Vagina (tissue), 2 donors: Measurements from ENCODE around the gene ACTL10. TPM values are rescaled to one million over a fixed set of nuclear protein-coding genes. Genes with fewer than 3 reads are reported as not detected.

ENCODE experiments used
- DNase-seq, 2 donors: peaks; one replicate each; pipeline ENCODE4 v3.0.0-alpha.2; 2017; ENCODE audit errors: extremely low spot score in 2 of 2
- H3K27ac ChIP-seq: fragments of 200-600 bp; sonication (generic); one replicate; pipeline ENCODE4 v1.5.1; 2019
- H3K27me3 ChIP-seq: fragments of 200-600 bp; sonication (generic); one replicate; pipeline ENCODE4 v1.5.1; 2019
- H3K36me3 ChIP-seq, 2 donors: fragments of 200-600 bp; sonication (generic); one replicate each; pipeline ENCODE4 v1.5.1; 2017 to 2019
- H3K4me1 ChIP-seq: fragments of 200-600 bp; sonication (generic); one replicate; pipeline ENCODE4 v1.5.1; 2019
- H3K4me3 ChIP-seq, 2 donors: fragments of 200-600 bp; sonication (generic); 1 replicate in 1 of 2; 2 replicates in 1 of 2; pipeline ENCODE4 v1.5.1; 2016 to 2019
- H3K9me3 ChIP-seq: fragments of 200-600 bp; sonication (generic); one replicate; pipeline ENCODE4 v1.5.1; 2019
- CTCF ChIP-seq, 3 experiments: fragments of 450-650 bp in 2 of 3; fragments of 200-600 bp in 1 of 3; sonication (generic) in 1 of 3; IDR thresholded peaks; one replicate each; pipeline ENCODE4 v1.5.1; 2017 to 2019; ENCODE audit warnings: antibody characterized with exemption in 3 of 3, mild to moderate bottlenecking in 2 of 3, moderate library complexity in 2 of 3
- POLR2A ChIP-seq, 2 donors: fragments of 450-650 bp; IDR thresholded peaks; one replicate each; pipeline ENCODE4 v1.6.1; 2017; ENCODE audit warnings: antibody characterized with exemption in 2 of 2, mild to moderate bottlenecking in 2 of 2, moderate library complexity in 2 of 2
- POLR2AphosphoS5 ChIP-seq, 2 donors: sonication (generic); formaldehyde crosslinking; IDR thresholded peaks; one replicate each; pipeline ENCODE4 v1.9.0; 2017; ENCODE audit warnings: antibody characterized with exemption in 2 of 2, mild to moderate bottlenecking in 2 of 2, low read depth in 1 of 2; ENCODE audit not compliant: insufficient read depth in 1 of 2
- intact Hi-C: fragments of 100-400 bp; cut with DNase I; formaldehyde crosslinking; loops from one replicate; pipeline ENCODE4 v1.15.1; 2023
- total RNA-seq: library from RNA; depleted of rRNA; stranded (reverse); fragments of >200 nt; gene quantifications from one replicate; pipeline ENCODE4 v1.2.3, GENCODE V29; 2016

The ACTL10 gene
- total RNA-seq, 1 donor from 2014 or later: 1.5 TPM

GRCh38 chr20:33635341-33635740 is 31.4 kb upstream of the ACTL10 start:
- no peaks in the 10 kb centered on the region for H3K4me1 ChIP-seq
- no peak for TF ChIP-seq POLR2AphosphoS5 (IDR thresholded peaks at IDR 0.05; ENCODE audit: insufficient read depth in 1 of 2, low read depth in 1 of 2)
- TF ChIP-seq CTCF (IDR thresholded peaks at IDR 0.05): no peak
- TF ChIP-seq POLR2A (IDR thresholded peaks at IDR 0.05): no peak
- H3K4me3 ChIP-seq: no peak overlapping the region
- H3K36me3 ChIP-seq: peaks cover 0 to 55% of the 10 kb centered on the region in 2 donors
- no peaks in the 10 kb centered on the region for H3K27me3 ChIP-seq
- no peak for DNase-seq
- no peaks in the 10 kb centered on the region for H3K9me3 ChIP-seq
- intact Hi-C loops: no loop called here
- H3K27ac ChIP-seq: no peak overlapping the region

- no peaks in the 10 kb centered on the region for H3K4me1 ChIP-seq
- no peak for DNase-seq
- peaks cover 0 to 58% of the 10 kb centered on the region in 2 donors for H3K36me3 ChIP-seq
- no peak overlapping the region for H3K27ac ChIP-seq
- intact Hi-C loops: no loop called here
- H3K4me3 ChIP-seq: no peak overlapping the region
- no peaks in the 10 kb centered on the region for H3K27me3 ChIP-seq
- no peak for TF ChIP-seq CTCF (IDR thresholded peaks at IDR 0.05)
- TF ChIP-seq POLR2AphosphoS5 (IDR thresholded peaks at IDR 0.05; ENCODE audit: insufficient read depth in 1 of 2, low read depth in 1 of 2): no peak
- TF ChIP-seq POLR2A (IDR thresholded peaks at IDR 0.05): no peak
- no peaks in the 10 kb centered on the region for H3K9me3 ChIP-seq
Measured at GRCh38 chr20:33636776-33637175, 30.0 kb upstream of the ACTL10 start.

- intact Hi-C loops: no loop called here
- Histone ChIP-seq H3K36me3 (peaks cover 0 to 61% of the 10 kb centered on the region in 2 donors), H3K9me3 (no peaks in the 10 kb centered on the region), H3K4me1 (no peaks in the 10 kb centered on the region), H3K4me3 (no peak overlapping the region), H3K27ac (no peak overlapping the region), H3K27me3 (no peaks in the 10 kb centered on the region)
- TF ChIP-seq CTCF (IDR thresholded peaks at IDR 0.05) (no peak), POLR2AphosphoS5 (IDR thresholded peaks at IDR 0.05; ENCODE audit: insufficient read depth in 1 of 2, low read depth in 1 of 2) (no peak), POLR2A (IDR thresholded peaks at IDR 0.05) (no peak)
- DNase-seq: no peak
Measured at GRCh38 chr20:33640287-33640686, 26.5 kb upstream of the ACTL10 start.

GRCh38 chr20:33644313-33645071 is 22.3 kb upstream of the ACTL10 start:
- intact Hi-C loops: no loop called here
- no peak for TF ChIP-seq POLR2AphosphoS5 (IDR thresholded peaks at IDR 0.05; ENCODE audit: insufficient read depth in 1 of 2, low read depth in 1 of 2)
- TF ChIP-seq POLR2A (IDR thresholded peaks at IDR 0.05): no peak
- no peak for TF ChIP-seq CTCF (IDR thresholded peaks at IDR 0.05)
- no peak for DNase-seq
- H3K36me3 ChIP-seq: peaks cover 0 to 46% of the 10 kb centered on the region in 2 donors
- H3K4me1 ChIP-seq: peaks cover 23% of the 10 kb centered on the region
- no peaks in the 10 kb centered on the region for H3K27me3 ChIP-seq
- no peak overlapping the region for H3K27ac ChIP-seq
- no peak overlapping the region for H3K4me3 ChIP-seq
- no peaks in the 10 kb centered on the region for H3K9me3 ChIP-seq

- no peak for TF ChIP-seq POLR2AphosphoS5 (IDR thresholded peaks at IDR 0.05; ENCODE audit: insufficient read depth in 1 of 2, low read depth in 1 of 2)
- TF ChIP-seq CTCF (IDR thresholded peaks at IDR 0.05): no peak
- TF ChIP-seq POLR2A (IDR thresholded peaks at IDR 0.05): no peak
- DNase-seq: no peak
- peaks cover 26% of the 10 kb centered on the region for H3K4me1 ChIP-seq
- no peak overlapping the region for H3K27ac ChIP-seq
- H3K36me3 ChIP-seq: peaks cover 0 to 41% of the 10 kb centered on the region in 2 donors
- no peaks in the 10 kb centered on the region for H3K27me3 ChIP-seq
- H3K9me3 ChIP-seq: no peaks in the 10 kb centered on the region
- H3K4me3 ChIP-seq: no peak overlapping the region
- intact Hi-C loops: no loop called here
Measured at GRCh38 chr20:33645072-33645358, 21.7 kb upstream of the ACTL10 start.
